ENCODE results near the gene PAFAH2.

GRCh38 chr1:26016953-26017545, 19.2 kb upstream of the PAFAH2 start:
- TF ChIP-seq EZH2 (IDR thresholded peaks at IDR 0.05; ENCODE audit: low read depth, low read length, severe bottlenecking) (no peak), POLR2AphosphoS5 (IDR thresholded peaks at IDR 0.05; ENCODE audit: low read depth, low read length) (no peak)

All from H1 (cell line).